ACC112 (cell line): ENCODE results near the gene CTSD.

Experiments used
- H2AFZ ChIP-seq: fragments of 200-600 bp; sonication (generic); one replicate; pipeline ENCODE4 v1.6.0; 2017; ENCODE audit warnings: antibody characterized with exemption, low read length; ENCODE audit not compliant: unreplicated experiment
- H3K27ac ChIP-seq: fragments of 200-600 bp; sonication (generic); 2 replicates; pipeline ENCODE4 v1.5.1; 2014; ENCODE audit warnings: low read depth, mild to moderate bottlenecking, antibody characterized with exemption, low read length, moderate library complexity
- H3K27me3 ChIP-seq: fragments of 200-600 bp; sonication (generic); 2 replicates; pipeline ENCODE4 v1.6.1; 2014; ENCODE audit warnings: mild to moderate bottlenecking, antibody characterized with exemption, low read length, moderate library complexity, mixed read lengths; ENCODE audit not compliant: insufficient read depth
- H3K36me3 ChIP-seq: fragments of 200-600 bp; sonication (generic); 2 replicates; pipeline ENCODE4 v1.6.1; 2016; ENCODE audit warnings: mild to moderate bottlenecking, antibody characterized with exemption, low read length, moderate library complexity, mixed read lengths; ENCODE audit not compliant: insufficient read depth
- H3K4me1 ChIP-seq: fragments of 200-600 bp; sonication (generic); one replicate; pipeline ENCODE4 v1.6.1; 2016; ENCODE audit warnings: low read length, mixed read lengths; ENCODE audit not compliant: insufficient read depth, unreplicated experiment, control insufficient read depth
- H3K4me3 ChIP-seq: fragments of 200-600 bp; sonication (generic); 2 replicates; pipeline ENCODE4 v1.5.1; 2014; ENCODE audit warnings: mild to moderate bottlenecking, low read depth, low read length
- H3K79me2 ChIP-seq: fragments of 200-600 bp; sonication (generic); one replicate; pipeline ENCODE4 v1.6.0; 2016; ENCODE audit warnings: low read length; ENCODE audit not compliant: control insufficient read depth, unreplicated experiment, insufficient read depth

CTSD gene

DNA sequence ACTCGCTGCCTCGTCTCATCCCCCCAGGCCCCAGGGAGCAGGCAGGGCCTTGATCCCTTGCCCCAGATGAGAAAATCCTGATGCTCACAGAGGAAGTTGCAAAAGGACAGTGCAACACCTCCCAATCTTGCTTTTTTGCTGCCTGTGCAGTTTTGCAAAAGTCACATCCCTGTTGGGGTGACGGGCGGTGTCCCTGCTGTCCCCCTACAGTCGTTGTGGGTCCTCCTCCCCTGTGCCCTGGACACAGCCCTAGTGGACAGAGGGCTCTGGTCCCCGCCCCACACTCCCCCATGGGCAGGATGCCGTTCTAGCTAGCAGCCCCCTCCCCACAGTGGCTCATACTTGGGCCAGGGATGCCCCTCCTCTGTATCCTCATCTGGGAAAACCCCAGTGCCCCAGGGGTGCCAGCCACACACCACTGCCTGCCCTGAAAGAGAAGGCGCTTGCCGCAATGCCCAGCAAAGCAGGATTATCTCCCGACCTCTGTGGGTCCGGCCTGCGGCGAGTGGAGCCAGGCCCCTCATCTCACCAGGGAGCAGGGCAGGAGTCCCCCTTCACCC, 18.4 kb upstream of the CTSD start:
- H3K27ac ChIP-seq, result no peak overlapping the region
- H3K36me3 ChIP-seq, result no peaks in the 10 kb centered on the region
- H3K79me2 ChIP-seq, result no peaks in the 10 kb centered on the region
- H3K4me3 ChIP-seq, result no peak overlapping the region
- H3K27me3 ChIP-seq, result no peaks in the 10 kb centered on the region
- no peak overlapping the region for H2AFZ ChIP-seq
- H3K4me1 ChIP-seq, result peaks cover 3% of the 10 kb centered on the region

DNA sequence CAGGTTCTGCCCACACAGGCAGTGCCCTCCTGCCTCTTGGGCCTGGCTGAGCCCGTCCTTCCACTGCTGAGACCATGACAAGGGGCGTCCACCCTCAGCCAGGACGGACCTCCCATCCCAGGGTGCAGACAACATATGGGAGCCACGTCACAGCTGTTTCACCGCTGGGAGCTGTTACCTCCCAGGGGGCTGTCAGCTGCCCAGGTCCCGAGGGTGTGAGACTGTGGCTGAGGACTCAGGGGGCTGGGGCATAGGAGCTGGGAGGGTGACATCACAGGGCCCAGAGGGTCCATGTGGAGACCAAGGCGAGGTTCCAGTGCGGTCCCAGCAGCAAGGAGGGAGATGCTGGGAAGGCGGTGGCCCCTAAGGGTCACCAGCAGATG, 17.9 kb upstream of the CTSD start:
- H3K27me3 ChIP-seq, result no peaks in the 10 kb centered on the region
- H3K27ac ChIP-seq, result no peak overlapping the region
- H3K79me2 ChIP-seq, result no peaks in the 10 kb centered on the region
- H3K4me3 ChIP-seq, result no peak overlapping the region
- peaks cover 3% of the 10 kb centered on the region for H3K4me1 ChIP-seq
- H2AFZ ChIP-seq, result no peak overlapping the region
- no peaks in the 10 kb centered on the region for H3K36me3 ChIP-seq

DNA sequence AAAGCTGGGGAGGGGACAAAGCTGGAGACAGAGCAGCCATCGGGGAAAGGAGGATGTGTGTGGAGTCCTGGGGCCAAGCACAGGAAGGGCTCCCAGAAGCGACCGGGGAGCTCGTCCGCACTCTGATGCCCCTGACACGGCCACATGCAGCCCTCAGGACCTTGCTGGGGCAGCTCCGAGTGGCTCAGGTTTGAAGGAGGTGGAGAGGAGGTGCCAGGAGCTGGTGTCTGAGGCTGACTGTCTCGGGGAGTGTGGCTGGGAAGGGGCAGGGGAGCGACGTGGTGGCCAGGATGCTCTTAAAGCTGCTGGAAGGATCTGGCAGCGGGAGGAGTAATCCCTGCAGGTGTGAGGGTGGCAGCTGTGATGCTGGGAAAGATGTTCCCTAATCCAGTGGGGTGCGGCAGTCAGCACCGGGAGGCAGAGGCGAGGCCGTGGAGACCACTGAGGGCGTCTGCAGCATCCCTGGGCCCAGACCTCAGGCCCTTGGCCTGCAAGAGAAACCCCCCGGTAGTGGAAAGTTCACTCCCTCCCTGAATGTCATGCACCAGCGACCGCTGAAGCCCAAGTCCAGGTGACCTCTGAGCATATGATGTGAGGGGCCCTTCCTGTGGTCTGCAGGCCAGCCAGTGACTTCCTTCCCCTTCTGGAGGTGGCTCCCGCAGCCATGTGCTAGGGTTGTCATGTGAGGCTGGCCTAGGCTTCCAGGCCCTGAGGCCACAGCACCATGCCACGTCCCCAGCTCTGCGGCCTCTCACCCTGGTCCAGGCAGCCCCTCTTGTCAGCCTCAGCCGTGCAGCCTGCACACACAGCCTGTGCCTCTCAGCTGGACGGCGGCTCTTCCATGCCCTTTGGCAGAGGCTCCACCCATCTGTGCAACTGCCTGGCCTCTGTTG, 17.2 kb upstream of the CTSD start:
- H3K27ac ChIP-seq, result no peak overlapping the region
- no peaks in the 10 kb centered on the region for H3K36me3 ChIP-seq
- no peak overlapping the region for H2AFZ ChIP-seq
- H3K79me2 ChIP-seq, result no peaks in the 10 kb centered on the region
- no peaks in the 10 kb centered on the region for H3K27me3 ChIP-seq
- no peak overlapping the region for H3K4me3 ChIP-seq
- H3K4me1 ChIP-seq, result peaks cover 3% of the 10 kb centered on the region

DNA sequence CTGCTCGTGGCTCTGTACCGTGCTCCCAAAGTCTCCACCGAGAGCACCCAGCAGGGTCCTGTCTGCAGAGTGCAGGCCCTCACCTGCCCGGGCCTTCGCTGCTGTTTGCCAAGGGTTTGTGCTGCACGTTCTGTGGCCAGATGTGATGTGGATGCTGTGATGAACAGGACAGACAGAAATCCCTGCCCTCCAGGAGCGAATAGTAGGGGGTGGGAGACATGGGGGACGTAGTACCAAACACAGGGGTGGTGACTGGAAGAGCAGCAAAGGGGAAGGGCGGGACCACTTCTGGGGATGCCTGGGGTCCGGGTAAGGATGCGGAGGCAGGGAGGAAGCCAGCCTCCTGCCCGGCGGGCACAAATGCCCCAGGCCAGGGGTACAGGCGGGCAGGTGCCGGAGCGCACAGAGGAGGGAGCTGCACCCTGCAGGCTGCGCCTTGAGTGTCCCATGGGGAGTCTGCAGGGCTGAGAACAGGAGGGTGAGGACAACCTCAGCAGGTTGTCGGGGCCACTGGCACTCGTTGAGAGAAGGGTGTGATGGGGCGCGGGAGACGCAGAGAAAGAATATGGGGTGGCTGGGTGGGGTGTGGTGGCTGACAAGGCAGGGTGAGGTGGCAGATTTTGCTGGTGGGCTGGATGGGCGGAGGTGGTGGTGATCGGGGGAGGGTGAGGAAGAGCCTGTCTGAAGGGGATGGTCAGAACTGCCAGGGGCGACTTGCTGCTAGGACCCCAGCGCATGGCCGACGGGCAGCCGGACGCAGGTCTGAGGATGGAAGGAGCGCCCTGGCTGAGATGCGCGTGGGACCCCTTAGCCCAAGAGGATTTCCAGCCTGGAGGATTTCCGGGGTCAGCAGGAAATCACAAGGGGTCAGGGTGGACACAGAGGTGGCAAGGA, 16.3 kb upstream of the CTSD start:
- Histone ChIP-seq H3K36me3 (no peaks in the 10 kb centered on the region), H3K27ac (no peak overlapping the region), H3K4me3 (no peak overlapping the region), H2AFZ (no peak overlapping the region), H3K4me1 (peaks cover 3% of the 10 kb centered on the region), H3K79me2 (no peaks in the 10 kb centered on the region), H3K27me3 (no peaks in the 10 kb centered on the region)

DNA sequence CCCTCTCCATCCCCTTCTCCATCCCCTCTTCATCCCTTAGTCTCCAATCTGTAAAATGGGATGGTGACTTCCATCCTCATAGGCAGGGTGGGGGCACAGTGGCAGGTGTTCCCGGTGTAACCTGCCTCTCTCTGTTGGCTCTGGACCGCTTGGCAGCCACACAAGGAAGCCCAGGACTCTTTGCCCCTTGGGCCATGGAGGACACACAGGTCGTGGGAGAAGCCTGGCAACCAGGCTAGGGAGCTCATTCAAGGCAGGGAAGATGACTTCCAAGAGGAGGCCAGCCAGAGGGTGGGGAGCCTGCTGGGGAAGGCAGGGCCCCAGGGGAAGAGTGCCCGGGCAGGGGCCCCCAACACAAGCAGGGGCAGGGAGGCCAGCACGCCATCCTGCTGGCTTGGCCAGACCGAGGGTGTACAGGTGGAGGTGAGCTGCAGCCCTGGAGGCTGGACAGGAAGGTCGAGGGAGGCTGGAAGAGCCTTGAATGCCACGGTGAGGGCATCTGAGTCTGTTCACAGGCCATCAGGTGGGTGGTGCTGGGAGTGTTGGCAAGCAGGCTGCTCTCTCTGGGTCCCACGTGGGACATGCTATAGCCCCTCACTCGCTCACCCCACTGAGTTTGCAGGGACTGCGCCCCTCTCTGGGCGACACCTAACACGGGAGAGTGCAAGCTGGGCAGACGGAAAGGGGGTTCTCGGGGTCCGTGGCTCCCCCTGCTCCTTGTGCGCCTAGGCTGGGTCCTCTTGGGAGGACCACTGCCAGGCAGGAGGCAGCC, 15.5 kb upstream of the CTSD start:
- Histone ChIP-seq H3K27me3 (no peaks in the 10 kb centered on the region), H3K27ac (no peak overlapping the region), H3K79me2 (no peaks in the 10 kb centered on the region), H3K4me1 (peaks cover 3% of the 10 kb centered on the region), H3K4me3 (no peak overlapping the region), H2AFZ (no peak overlapping the region), H3K36me3 (no peaks in the 10 kb centered on the region)

DNA sequence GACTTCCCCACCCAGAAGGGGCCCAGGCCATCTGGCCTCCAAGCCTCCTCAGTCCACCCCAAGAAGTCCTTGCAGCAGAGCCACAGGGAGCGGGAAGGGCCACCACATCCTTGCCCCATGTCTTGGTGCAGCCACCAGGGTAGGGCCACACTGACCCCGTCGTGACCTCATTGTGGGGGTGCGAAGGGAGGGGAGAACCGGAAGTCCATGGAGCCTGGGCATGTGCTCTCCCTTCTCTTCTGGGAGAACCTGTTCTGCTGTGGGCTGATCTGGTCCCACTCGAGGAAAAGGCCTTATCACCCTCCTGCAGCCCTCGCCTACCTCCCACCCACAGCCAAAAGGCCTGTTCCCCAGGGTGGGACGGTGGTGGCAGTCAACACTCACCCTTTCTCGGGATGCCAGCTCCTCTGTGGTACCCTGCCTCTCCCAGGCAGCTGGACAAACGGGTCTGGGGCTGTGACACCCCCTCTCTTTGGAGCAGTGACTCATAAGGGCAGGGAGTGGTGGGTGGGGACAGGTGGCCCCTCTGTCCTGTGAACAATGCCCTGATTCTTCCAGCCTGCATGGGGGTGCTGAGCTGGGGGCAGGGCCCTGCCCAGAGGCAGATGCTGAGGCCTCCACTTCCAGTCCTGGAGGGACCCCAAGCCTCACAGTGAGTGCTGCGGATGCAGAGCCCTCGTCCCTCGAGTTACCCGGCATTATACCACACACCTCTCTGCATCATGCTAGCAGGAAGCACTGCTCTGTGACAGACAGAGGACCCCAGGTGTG, 14.6 kb upstream of the CTSD start:
- no peaks in the 10 kb centered on the region for H3K36me3 ChIP-seq
- H2AFZ ChIP-seq, result no peak overlapping the region
- H3K79me2 ChIP-seq, result no peaks in the 10 kb centered on the region
- peaks cover 5% of the 10 kb centered on the region for H3K4me1 ChIP-seq
- H3K27me3 ChIP-seq, result no peaks in the 10 kb centered on the region
- no peak overlapping the region for H3K27ac ChIP-seq
- no peak overlapping the region for H3K4me3 ChIP-seq

DNA sequence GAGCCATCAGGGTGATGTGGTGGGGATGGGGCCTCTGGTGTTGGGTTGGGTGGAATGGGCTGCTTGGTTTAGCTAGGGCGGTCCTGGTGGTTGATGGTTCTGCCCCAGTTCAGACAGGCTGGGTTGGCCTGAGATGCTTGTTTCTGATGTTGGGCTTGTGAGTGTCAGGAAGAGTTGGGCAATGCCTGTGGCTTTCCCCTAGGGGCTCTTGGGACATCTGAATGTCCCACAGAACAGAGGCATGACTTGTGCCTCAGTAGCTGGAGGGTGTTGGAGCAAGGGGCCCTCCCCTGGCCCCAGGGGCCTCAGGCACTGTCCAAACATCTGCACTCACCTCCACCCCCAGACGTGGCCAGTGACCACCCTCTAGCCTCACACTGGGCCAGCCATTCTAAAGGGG, 14.0 kb upstream of the CTSD start:
- H3K79me2 ChIP-seq, result no peaks in the 10 kb centered on the region
- H3K4me3 ChIP-seq, result no peak overlapping the region
- H3K27me3 ChIP-seq, result no peaks in the 10 kb centered on the region
- H3K27ac ChIP-seq, result no peak overlapping the region
- no peak overlapping the region for H2AFZ ChIP-seq
- H3K36me3 ChIP-seq, result no peaks in the 10 kb centered on the region
- peaks cover 6% of the 10 kb centered on the region for H3K4me1 ChIP-seq

DNA sequence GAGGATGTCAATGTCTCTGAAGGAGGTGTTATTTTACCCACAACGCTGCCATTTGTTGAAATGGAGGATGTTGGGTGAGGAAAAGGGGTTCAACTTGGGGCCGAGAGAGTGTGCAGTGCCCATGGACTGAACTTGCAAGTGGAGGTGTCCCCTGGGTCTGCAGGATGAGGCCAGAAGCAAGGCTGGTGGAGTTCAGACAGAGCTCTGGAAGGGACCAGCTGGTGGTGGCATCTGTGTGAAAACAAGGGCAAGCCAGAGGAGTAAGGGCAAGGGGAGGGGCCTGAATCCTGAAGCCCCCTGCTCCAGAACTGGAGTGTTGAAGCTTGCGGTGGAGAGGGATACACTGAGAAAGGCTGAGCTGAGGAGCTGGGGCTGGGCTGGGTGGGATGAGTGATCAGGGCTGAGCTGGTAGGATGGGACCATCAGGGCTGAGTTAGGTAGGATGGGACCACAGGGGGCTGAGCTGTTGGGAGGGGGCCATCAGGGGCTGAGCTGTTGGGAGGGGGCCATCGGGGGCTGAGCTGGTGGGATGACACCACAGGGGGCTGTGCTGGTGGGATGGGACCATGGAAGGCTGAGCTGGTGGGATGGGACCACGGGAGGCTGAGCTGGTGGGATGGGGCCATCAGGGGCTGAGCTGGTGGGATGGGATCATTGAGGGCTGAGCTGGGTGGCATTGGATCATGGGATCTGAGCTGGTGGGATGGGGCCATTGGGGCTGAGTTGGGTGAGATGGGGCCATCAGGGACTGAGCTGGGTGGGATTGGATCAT, 13.4 kb upstream of the CTSD start:
- no peaks in the 10 kb centered on the region for H3K79me2 ChIP-seq
- H2AFZ ChIP-seq, result no peak overlapping the region
- H3K36me3 ChIP-seq, result no peaks in the 10 kb centered on the region
- no peak overlapping the region for H3K4me3 ChIP-seq
- H3K27ac ChIP-seq, result no peak overlapping the region
- H3K27me3 ChIP-seq, result no peaks in the 10 kb centered on the region
- peaks cover 11% of the 10 kb centered on the region for H3K4me1 ChIP-seq

DNA sequence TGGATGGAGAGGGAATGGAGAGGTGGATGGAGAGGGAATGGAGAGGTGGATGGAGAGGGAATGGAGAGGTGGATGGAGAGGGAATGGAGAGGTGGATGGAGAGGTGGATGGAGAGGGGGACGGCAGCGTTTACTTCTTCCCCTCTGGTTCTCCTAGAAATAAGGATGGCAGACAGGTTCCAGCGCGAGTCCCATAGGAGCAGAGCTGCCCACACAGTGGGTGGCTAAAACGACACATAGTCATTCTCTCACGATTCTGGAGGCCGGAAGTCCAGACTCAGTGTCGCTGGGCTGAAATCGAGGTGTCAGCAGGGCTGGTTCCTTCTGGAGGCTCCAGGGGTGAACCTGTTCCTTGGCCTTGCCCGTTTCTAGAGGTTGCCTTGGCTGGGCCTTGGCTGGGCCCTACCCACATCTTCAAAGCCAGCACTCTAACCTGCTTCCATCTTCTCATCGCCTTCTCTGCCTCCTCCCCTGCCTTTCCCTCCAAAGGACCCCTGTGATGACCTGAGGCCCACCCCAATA, 12.7 kb upstream of the CTSD start:
- peaks cover 17% of the 10 kb centered on the region for H3K4me1 ChIP-seq
- H3K27ac ChIP-seq, result no peak overlapping the region
- H3K36me3 ChIP-seq, result no peaks in the 10 kb centered on the region
- H3K79me2 ChIP-seq, result no peaks in the 10 kb centered on the region
- H2AFZ ChIP-seq, result no peak overlapping the region
- H3K4me3 ChIP-seq, result no peak overlapping the region
- H3K27me3 ChIP-seq, result no peaks in the 10 kb centered on the region
